ENCODE measurements around the gene BMP6. TPM values are rescaled to one million over a fixed set of nuclear protein-coding genes. Genes with fewer than 3 reads are reported as not detected.

BMP6 gene
- total and polyA plus RNA-seq, 2 donors (not counting 3 experiments of a cell fraction or from before 2014, with no cell fraction given), result 221 to 276 TPM

- no peak overlapping the region for H3K4me2 ChIP-seq (ENCODE audit: insufficient read depth, low read length)
- H3K79me2 ChIP-seq (ENCODE audit: control insufficient read depth, insufficient read depth, low read length), result peaks cover 96% of the 10 kb centered on the region
- H4K20me1 ChIP-seq (replicated peaks; ENCODE audit: control insufficient read depth, extremely low read depth, insufficient read depth, low read length), result peaks cover 25% of the 10 kb centered on the region
- dilution Hi-C loops (cut with MboI; ENCODE audit: extremely low pct_ligation_motif_present, low sequenced_read_pairs) (no loop called here), intact Hi-C loops (cut with micrococcal nuclease) (no loop called here)
- POLR2A ChIA-PET, result no interaction called here
- H2AFZ ChIP-seq (ENCODE audit: low read depth, low read length), result no peak overlapping the region
- no TSS peak for BruUV-seq (replicated peaks)
- H3K27me3 ChIP-seq (ENCODE audit: control insufficient read depth in 2 of 2, insufficient read depth in 2 of 2, low read length in 2 of 2), result no peaks in the 10 kb centered on the region
- no peak overlapping the region for H3K4me3 ChIP-seq (replicated peaks in 1 of 3; ENCODE audit: insufficient read depth in 1 of 3, low read depth in 1 of 3, low read length in 3 of 3)
- H3K27ac ChIP-seq (ENCODE audit: insufficient read depth, low read depth, low read length), result no peak overlapping the region
- TF ChIP-seq FOS (IDR thresholded peaks at IDR 0.05; ENCODE audit: borderline replicate concordance, insufficient read depth, low read length) (no peak), MAX (IDR thresholded peaks at IDR 0.05; ENCODE audit: insufficient read depth, insufficient read length) (no peak), POLR2A (IDR thresholded peaks at IDR 0.05; ENCODE audit: low read depth, low read length) (no peak), GATA2 (IDR thresholded peaks at IDR 0.05; ENCODE audit: insufficient read depth, insufficient read length, low read depth, low read length) (no peak), POLR2AphosphoS5 (IDR thresholded peaks at IDR 0.05; ENCODE audit: insufficient read depth, low read depth, low read length) (no peak), JUN (IDR thresholded peaks at IDR 0.05; ENCODE audit: borderline replicate concordance, insufficient read depth, insufficient read length, low read depth) (no peak), MYC (IDR thresholded peaks at IDR 0.05; ENCODE audit: low read depth, low read length) (no peak), EZH2 (IDR thresholded peaks at IDR 0.05; ENCODE audit: borderline replicate concordance, low read depth, low read length, severe bottlenecking) (no peak), CTCF (IDR thresholded peaks at IDR 0.05; ENCODE audit: extremely low read depth in 1 of 2, insufficient read depth in 1 of 2, low read depth in 1 of 2, low read length in 2 of 2) (no peak)
- FAIRE-seq, result no peak
- no peak overlapping the region for H3K9ac ChIP-seq (replicated peaks; ENCODE audit: extremely low read depth, insufficient read depth, low read length)
- CTCF ChIA-PET, result no interaction called here
- peaks cover 23 to 34% of the 10 kb centered on the region in 2 experiments for H3K36me3 ChIP-seq (ENCODE audit: control insufficient read depth in 2 of 2, extremely low read depth in 1 of 2, insufficient read depth in 2 of 2, low read length in 2 of 2)
- peaks cover 10% of the 10 kb centered on the region for H3K4me1 ChIP-seq (ENCODE audit: control insufficient read depth, extremely low read depth, insufficient read depth, low read length)
- no peak for DNase-seq (ENCODE audit: low read depth, low spot score)
- no peaks in the 10 kb centered on the region for H3K9me3 ChIP-seq (replicated peaks; ENCODE audit: control insufficient read depth, insufficient read depth, low read length)
- H3K9me1 ChIP-seq (replicated peaks; ENCODE audit: control insufficient read depth, extremely low read depth, insufficient read depth, low read length), result no peaks in the 10 kb centered on the region
These were observed 125.9 kb downstream of the BMP6 start for GRCh38 chr6:7851780-7852179.

All from endothelial cell of umbilical vein (primary cell).